HEK293T (cell line): ENCODE measurements around the gene MFN1.

ENCODE experiments used
- CTCF ChIA-PET: fragments of 350-600 bp; formaldehyde crosslinking; extraction: SDS; loops from one replicate; lab custom pipeline; 2021; ENCODE audit warnings: antibody characterized with exemption, inconsistent platforms; lab: Yijun Ruan, JAX
- POLR2A ChIA-PET: fragments of 350-600 bp; formaldehyde crosslinking; extraction: SDS; loops from one replicate; lab custom pipeline; 2020; ENCODE audit warnings: antibody characterized with exemption, inconsistent platforms; lab: Yijun Ruan, JAX
- DNase-seq: peaks from one replicate; pipeline ENCODE4 v3.0.0; 2012; ENCODE audit warnings: mixed read lengths; ENCODE audit errors: extremely low spot score
- ARNT ChIP-seq: fragments of 450-650 bp; IDR thresholded peaks from 2 replicates; pipeline ENCODE4 v1.6.1; 2017; ENCODE audit warnings: mild to moderate bottlenecking
- BHLHE40 ChIP-seq: fragments of 450-650 bp; IDR thresholded peaks from 2 replicates; pipeline ENCODE4 v1.6.1; 2016; ENCODE audit warnings: mild to moderate bottlenecking, moderate library complexity, borderline replicate concordance
- CTBP1 ChIP-seq: fragments of 450-650 bp; IDR thresholded peaks from 2 replicates; pipeline ENCODE4 v1.6.1; 2016; ENCODE audit warnings: borderline replicate concordance
- ELF4 ChIP-seq: fragments of 450-650 bp; IDR thresholded peaks from 2 replicates; pipeline ENCODE4 v1.6.1; 2017; ENCODE audit warnings: antibody characterized with exemption
- FOXA1 ChIP-seq: fragments of 450-650 bp; IDR thresholded peaks from 2 replicates; pipeline ENCODE4 v1.6.1; 2016; ENCODE audit warnings: mild to moderate bottlenecking
- FOXK2 ChIP-seq: fragments of 450-650 bp; IDR thresholded peaks from 2 replicates; pipeline ENCODE4 v1.6.1; 2016; ENCODE audit warnings: mild to moderate bottlenecking
- FOXM1 ChIP-seq: fragments of 450-650 bp; IDR thresholded peaks from 2 replicates; pipeline ENCODE4 v1.6.1; 2017; ENCODE audit warnings: mild to moderate bottlenecking, borderline replicate concordance
- HDGF ChIP-seq: fragments of 450-650 bp; IDR thresholded peaks from 2 replicates; pipeline ENCODE4 v1.6.1; 2017; ENCODE audit warnings: antibody characterized with exemption, borderline replicate concordance
- L3MBTL2 ChIP-seq: fragments of 450-650 bp; conservative IDR thresholded peaks from 2 replicates; pipeline ENCODE4 v1.6.1; 2016; ENCODE audit warnings: mild to moderate bottlenecking
- LEF1 ChIP-seq: fragments of 450-650 bp; IDR thresholded peaks from 2 replicates; pipeline ENCODE4 v1.6.1; 2017; ENCODE audit warnings: mild to moderate bottlenecking, borderline replicate concordance
- NFRKB ChIP-seq: fragments of 450-650 bp; IDR thresholded peaks from 2 replicates; pipeline ENCODE4 v1.6.1; 2016; ENCODE audit warnings: mild to moderate bottlenecking, moderate library complexity
- SP1 ChIP-seq: fragments of 450-650 bp; IDR thresholded peaks from 2 replicates; pipeline ENCODE4 v1.6.1; 2017
- SUZ12 ChIP-seq: fragments of 450-650 bp; IDR thresholded peaks from 2 replicates; pipeline ENCODE4 v1.6.1; 2016; ENCODE audit warnings: mild to moderate bottlenecking
- TARDBP ChIP-seq: fragments of 450-650 bp; IDR thresholded peaks from 2 replicates; pipeline ENCODE4 v1.6.1; 2016
- ZNF384 ChIP-seq: fragments of 450-650 bp; IDR thresholded peaks from 2 replicates; pipeline ENCODE4 v1.6.1; 2016
- TF ChIP-seq, protein P1 (sequence below): fragments of 450-650 bp; IDR thresholded peaks from 2 replicates; pipeline ENCODE4 v1.6.1; 2016

Gene MFN1

DNA sequence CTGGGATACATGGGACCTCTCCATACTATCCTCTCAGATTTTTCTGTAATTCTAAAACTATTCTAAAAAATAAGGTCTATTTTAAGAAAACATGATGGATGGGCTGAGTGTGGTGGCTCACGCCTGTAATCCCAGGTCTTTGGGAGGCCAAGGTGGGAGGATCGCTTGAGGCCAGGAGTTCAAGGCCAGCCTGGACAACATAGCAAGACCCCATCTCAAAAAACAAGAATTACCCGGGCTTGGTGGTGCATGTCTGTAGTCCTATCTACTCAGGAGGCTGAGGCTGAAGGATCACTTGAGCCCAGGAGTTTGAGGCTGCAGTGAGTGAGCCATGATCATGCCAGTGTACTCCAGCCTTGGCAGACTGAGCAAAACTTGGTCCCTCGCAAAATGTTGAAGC is 15.3 kb upstream of the MFN1 start:
- TF ChIP-seq CTBP1: no peak
- POLR2A ChIA-PET: no interaction called here
- CTCF ChIA-PET: no interaction called here
- DNase-seq: no peak

GRCh38 chr3:179333084-179333483 is 14.4 kb upstream of the MFN1 start:
- CTCF ChIA-PET: no interaction called here
- DNase-seq: no peak
- POLR2A ChIA-PET: no interaction called here
- TF ChIP-seq TARDBP: no peak
- no peak for TF ChIP-seq CTBP1
- TF ChIP-seq L3MBTL2: no peak
- TF ChIP-seq ZNF384: no peak
- TF ChIP-seq NFRKB: no peak
- no peak for TF ChIP-seq ELF4
- TF ChIP-seq ARNT: no peak
- TF ChIP-seq SP1: no peak
- TF ChIP-seq FOXA1: no peak
- no peak for TF ChIP-seq SUZ12
- TF ChIP-seq, protein P1, sequence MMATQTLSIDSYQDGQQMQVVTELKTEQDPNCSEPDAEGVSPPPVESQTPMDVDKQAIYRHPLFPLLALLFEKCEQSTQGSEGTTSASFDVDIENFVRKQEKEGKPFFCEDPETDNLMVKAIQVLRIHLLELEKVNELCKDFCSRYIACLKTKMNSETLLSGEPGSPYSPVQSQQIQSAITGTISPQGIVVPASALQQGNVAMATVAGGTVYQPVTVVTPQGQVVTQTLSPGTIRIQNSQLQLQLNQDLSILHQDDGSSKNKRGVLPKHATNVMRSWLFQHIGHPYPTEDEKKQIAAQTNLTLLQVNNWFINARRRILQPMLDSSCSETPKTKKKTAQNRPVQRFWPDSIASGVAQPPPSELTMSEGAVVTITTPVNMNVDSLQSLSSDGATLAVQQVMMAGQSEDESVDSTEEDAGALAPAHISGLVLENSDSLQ: no peak
- no peak for TF ChIP-seq FOXK2
- TF ChIP-seq FOXM1: no peak
- no peak for TF ChIP-seq BHLHE40
- TF ChIP-seq LEF1: no peak
- TF ChIP-seq HDGF: no peak

- DNase-seq: no peak
- POLR2A ChIA-PET: no interaction called here
- no peak for TF ChIP-seq CTBP1
- no peak for TF ChIP-seq ZNF384
- no peak for TF ChIP-seq FOXA1
- no peak for TF ChIP-seq BHLHE40
- TF ChIP-seq SP1: no peak
- no peak for TF ChIP-seq L3MBTL2
- TF ChIP-seq FOXM1: no peak
- TF ChIP-seq HDGF: no peak
- TF ChIP-seq NFRKB: no peak
- no peak for TF ChIP-seq ELF4
- no peak for TF ChIP-seq TARDBP
- TF ChIP-seq SUZ12: no peak
- no peak for TF ChIP-seq FOXK2
- TF ChIP-seq, protein P1: no peak
- TF ChIP-seq ARNT: no peak
- TF ChIP-seq LEF1: no peak
- CTCF ChIA-PET: no interaction called here
Measured at GRCh38 chr3:179336345-179336929, 11.1 kb upstream of the MFN1 start.

DNA sequence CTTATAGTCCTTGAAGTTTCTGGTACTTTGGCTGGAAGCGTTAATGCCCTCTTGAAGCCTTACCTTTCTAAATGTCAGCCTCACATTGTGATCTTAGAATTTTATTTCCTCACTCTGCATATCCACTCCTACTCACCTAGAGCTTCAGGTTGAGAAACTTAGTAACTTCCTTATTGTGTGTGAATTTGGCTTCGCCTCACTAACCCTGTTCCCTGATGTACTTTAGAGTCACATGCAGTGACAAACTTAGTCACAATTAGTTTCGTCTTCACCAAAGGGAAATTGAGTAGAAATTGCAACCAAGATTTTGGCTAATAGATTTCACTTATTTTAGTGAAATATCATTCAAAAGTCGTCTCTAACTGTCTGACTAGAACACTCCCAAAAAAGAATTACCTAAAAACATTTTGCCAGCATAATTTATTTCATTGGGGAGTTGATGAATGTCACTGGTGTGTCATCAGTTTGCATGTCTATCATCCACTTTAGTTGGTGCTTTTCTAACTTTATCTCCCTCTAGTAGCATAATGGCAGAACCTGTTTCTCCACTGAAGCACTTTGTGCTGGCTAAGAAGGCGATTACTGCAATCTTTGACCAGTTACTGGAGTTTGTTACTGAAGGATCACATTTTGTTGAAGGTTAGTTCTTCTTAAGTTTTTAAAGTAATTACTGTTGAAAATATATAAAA is 960 bp downstream of the MFN1 start:
- DNase-seq: no peak
- ChIA-PET POLR2A (no interaction called here), CTCF (no interaction called here)
- TF ChIP-seq L3MBTL2: no peak

- POLR2A ChIA-PET: no interaction called here
Measured at GRCh38 chr3:179355996-179356395, 8.5 kb downstream of the MFN1 start.

DNA sequence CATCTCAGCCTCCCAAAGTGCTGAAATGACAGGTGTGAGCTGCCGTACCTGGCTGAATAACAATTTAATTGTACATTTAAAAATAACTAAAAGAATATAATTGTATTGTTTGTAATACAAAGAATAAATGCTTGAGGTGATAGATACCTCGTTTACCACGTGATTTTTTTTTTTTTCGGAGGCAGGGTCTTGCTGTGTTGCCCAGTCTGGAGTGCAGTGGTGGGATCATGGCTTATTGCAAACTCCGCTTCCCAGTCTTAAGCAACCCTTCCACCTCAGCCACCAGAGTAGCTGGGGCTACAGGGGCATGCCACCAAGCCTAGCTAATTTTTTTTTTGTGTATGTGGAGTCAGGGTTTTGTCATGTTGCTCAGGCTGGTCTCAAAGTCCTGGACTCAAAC is 15.8 kb downstream of the MFN1 start:
- POLR2A ChIA-PET: no interaction called here
- CTCF ChIA-PET: no interaction called here
- DNase-seq: no peak
- TF ChIP-seq, protein P1: no peak
- TF ChIP-seq SP1 (no peak), HDGF (no peak), ZNF384 (no peak), FOXA1 (no peak), CTBP1 (no peak), ARNT (no peak)

More at GRCh38 chr3:179355996-179356395, 8.5 kb downstream of the MFN1 start:
- TF ChIP-seq FOXK2 (no peak), FOXA1 (no peak), TARDBP (no peak), SP1 (no peak), LEF1 (no peak), ELF4 (no peak), SUZ12 (no peak)
- TF ChIP-seq, protein P1: no peak
- no peak for DNase-seq
- CTCF ChIA-PET: no interaction called here
